ENCODE data around the gene GCC2. TPM values are rescaled to one million over a fixed set of nuclear protein-coding genes. Genes with fewer than 3 reads are reported as not detected.

GCC2 gene
- total and polyA plus RNA-seq, 7 experiments from 2014 or later = 45.3 to 229 (median 111) TPM

- Mint-ChIP-seq H3K4me3 (no peak overlapping the region), H3K27me3 (peaks cover 0 to 6% (median 0%) of the 10 kb centered on the region in 5 donors), H3K27ac (no peak overlapping the region), H3K36me3 (peaks cover 0 to 3% (median 0%) of the 10 kb centered on the region in 5 donors), H3K4me1 (peaks cover 0 to 7% (median 0%) of the 10 kb centered on the region in 7 donors), H3K9me3 (peaks cover 0 to 8% (median 0%) of the 10 kb centered on the region in 11 donors)
- no peak for DNase-seq
- Histone ChIP-seq H3K4me3 (ENCODE audit: low read length) (no peak overlapping the region), H3K36me3 (ENCODE audit: control insufficient read depth in 2 of 3, insufficient read depth in 3 of 3, low read length in 3 of 3) (no peaks in the 10 kb centered on the region), H3K9me3 (ENCODE audit: control insufficient read depth in 2 of 3, low read length in 3 of 3) (no peaks in the 10 kb centered on the region), H3K27me3 (ENCODE audit: control insufficient read depth in 2 of 2, insufficient read depth in 2 of 2, low read length in 2 of 2) (no peaks in the 10 kb centered on the region), H3K4me1 (ENCODE audit: control insufficient read depth in 2 of 2, insufficient read depth in 2 of 2, low read length in 2 of 2) (no peaks in the 10 kb centered on the region), H3K27ac (ENCODE audit: low read depth, low read length) (no peak overlapping the region)
- ATAC-seq = no peak
- POLR2A ChIA-PET = interaction anchor here (0.6 kb wide), 1 partner anchor 17 kb away, joined by 3 read pairs; no protein-coding TSS in a partner anchor
- intact Hi-C loops (cut with micrococcal nuclease) = no loop called here
- CTCF ChIA-PET = no interaction called here
Measured at GRCh38 chr2:108441712-108442111, 7.3 kb upstream of the GCC2 start.

DNA sequence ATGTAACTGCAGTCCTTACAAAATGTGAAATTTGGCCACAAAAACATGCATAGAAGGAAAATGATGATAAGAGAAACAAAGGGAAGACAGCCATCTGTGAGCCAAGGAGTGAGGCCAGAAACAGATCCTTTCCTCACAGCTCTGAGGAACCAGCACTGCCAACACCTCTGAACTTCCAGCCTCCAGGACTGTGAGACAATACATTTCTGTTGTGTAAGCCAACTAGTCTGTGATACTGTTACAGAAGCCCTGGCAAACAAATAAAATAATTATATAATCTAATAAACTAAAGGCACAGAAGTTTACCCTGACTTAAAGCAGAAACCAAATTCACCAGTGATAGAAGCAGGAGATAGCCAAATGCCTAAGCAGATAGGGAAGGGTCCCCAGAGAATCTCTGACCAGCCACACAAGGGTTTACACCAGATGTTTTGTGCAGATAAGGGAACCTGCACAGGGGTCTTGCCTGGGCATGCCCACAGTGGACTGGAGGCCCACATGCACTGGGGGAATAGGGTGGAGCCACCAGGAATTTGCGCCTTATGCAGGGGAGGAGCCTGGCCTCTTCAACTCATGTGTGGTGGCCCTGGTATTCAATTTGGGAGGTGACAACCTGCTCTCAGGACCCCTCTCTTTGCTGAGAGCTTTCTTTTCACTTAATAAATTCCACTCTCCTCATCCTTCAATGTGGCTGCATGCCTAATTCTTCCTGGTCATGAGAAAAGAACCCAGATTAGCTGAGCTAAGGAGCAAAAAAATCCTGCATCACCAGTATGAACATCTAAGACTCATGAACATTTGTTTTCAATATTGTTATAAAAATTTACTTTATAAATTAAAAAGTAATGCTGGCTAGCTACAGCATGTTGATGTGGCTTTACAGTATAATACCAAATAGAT is 3.8 kb upstream of the GCC2 start:
- no peak overlapping the region for H3K27ac ChIP-seq (ENCODE audit: low read depth, low read length)
- CTCF ChIA-PET = no interaction called here
- POLR2A ChIA-PET = no interaction called here

GRCh38 chr2:108446703-108447102 is 2.3 kb upstream of the GCC2 start:
- Mint-ChIP-seq H3K4me1 (peaks cover 10 to 37% (median 29%) of the 10 kb centered on the region in 7 donors), H3K9me3 (peaks cover 0 to 6% (median 0%) of the 10 kb centered on the region in 11 donors), H3K27ac (peak overlapping the region in 1 of 9 donors; percentile 19), H3K4me3 (no peak overlapping the region), H3K36me3 (peaks cover 0 to 13% (median 6%) of the 10 kb centered on the region in 5 donors), H3K27me3 (no peaks in the 10 kb centered on the region)
- DNase-seq (no peak), ATAC-seq (no peak)
- H3K36me3 ChIP-seq (ENCODE audit: control insufficient read depth in 2 of 3, insufficient read depth in 3 of 3, low read length in 3 of 3) = peaks cover 0 to 14% (median 7%) of the 10 kb centered on the region in 3 experiments
- peaks cover 15 to 22% of the 10 kb centered on the region in 2 donors for H3K4me1 ChIP-seq (ENCODE audit: control insufficient read depth in 2 of 2, insufficient read depth in 2 of 2, low read length in 2 of 2)
- ChIA-PET POLR2A (no interaction called here), CTCF (no interaction called here)
- no peaks in the 10 kb centered on the region for H3K27me3 ChIP-seq (ENCODE audit: control insufficient read depth in 2 of 2, insufficient read depth in 2 of 2, low read length in 2 of 2)
- intact Hi-C loops (cut with micrococcal nuclease) = loop anchor here (5.0 kb wide), 3 partner anchors 36 to 341 kb away; partner anchors contain the start of gene CCDC138 (in 1 of the 2)
- H3K27ac ChIP-seq (ENCODE audit: low read depth, low read length) = no peak overlapping the region
- no peaks in the 10 kb centered on the region for H3K9me3 ChIP-seq (ENCODE audit: control insufficient read depth in 2 of 3, low read length in 3 of 3)
- no peak overlapping the region for H3K4me3 ChIP-seq (ENCODE audit: low read length)

More for the DNA sequence above, 3.8 kb upstream of the GCC2 start:
- Mint-ChIP-seq H3K9me3 (peaks cover 0 to 6% (median 0%) of the 10 kb centered on the region in 11 donors), H3K4me1 (peaks cover 9 to 22% (median 19%) of the 10 kb centered on the region in 7 donors), H3K27ac (peak overlapping the region in 1 of 9 donors; percentile 31), H3K36me3 (peaks cover 0 to 6% (median 0%) of the 10 kb centered on the region in 5 donors), H3K27me3 (peaks cover 0 to 6% (median 0%) of the 10 kb centered on the region in 5 donors), H3K4me3 (no peak overlapping the region)
- intact Hi-C loops (cut with micrococcal nuclease) = loop anchor here (5.0 kb wide), 3 partner anchors 37 to 342 kb away; partner anchors contain the start of gene CCDC138 (in 1 of the 2)
- no peak overlapping the region for H3K4me3 ChIP-seq (ENCODE audit: low read length)
- no peaks in the 10 kb centered on the region for H3K9me3 ChIP-seq (ENCODE audit: control insufficient read depth in 2 of 3, low read length in 3 of 3)
- DNase-seq (no peak), ATAC-seq (no peak)
- peaks cover 0 to 5% (median 0%) of the 10 kb centered on the region in 3 experiments for H3K36me3 ChIP-seq (ENCODE audit: control insufficient read depth in 2 of 3, insufficient read depth in 3 of 3, low read length in 3 of 3)
- no peaks in the 10 kb centered on the region for H3K27me3 ChIP-seq (ENCODE audit: control insufficient read depth in 2 of 2, insufficient read depth in 2 of 2, low read length in 2 of 2)
- peaks cover 9 to 11% of the 10 kb centered on the region in 2 donors for H3K4me1 ChIP-seq (ENCODE audit: control insufficient read depth in 2 of 2, insufficient read depth in 2 of 2, low read length in 2 of 2)

GRCh38 chr2:108447947-108448677 is 894 bp upstream of the GCC2 start:
- Histone ChIP-seq H3K27me3 (ENCODE audit: control insufficient read depth in 2 of 2, insufficient read depth in 2 of 2, low read length in 2 of 2) (no peaks in the 10 kb centered on the region), H3K4me3 (ENCODE audit: low read length) (peak overlapping the region; percentile 99), H3K27ac (ENCODE audit: low read depth, low read length) (peak overlapping the region; percentile 97), H3K36me3 (ENCODE audit: control insufficient read depth in 2 of 3, insufficient read depth in 3 of 3, low read length in 3 of 3) (peaks cover 9 to 26% (median 15%) of the 10 kb centered on the region in 3 experiments), H3K9me3 (ENCODE audit: control insufficient read depth in 2 of 3, low read length in 3 of 3) (no peaks in the 10 kb centered on the region), H3K4me1 (ENCODE audit: control insufficient read depth in 2 of 2, insufficient read depth in 2 of 2, low read length in 2 of 2) (peaks cover 15 to 23% of the 10 kb centered on the region in 2 donors)
- ChIA-PET CTCF (no interaction called here), POLR2A (interaction anchor here (0.6 to 2.5 kb wide), 8 partner anchors 8 to 271 kb away, joined by 3 to 8 read pairs (median 5); partner anchors contain the start of gene RANBP2)
- H3K9me3 Mint-ChIP-seq = peaks cover 0 to 6% (median 0%) of the 10 kb centered on the region in 11 donors
- ATAC-seq = no peak
- peak overlapping the region; percentile 97 to 100 (median 98) for H3K27ac Mint-ChIP-seq
- peak in 3 of 9 donors; percentile 2 to 13 (median 11) for DNase-seq
- intact Hi-C loops (cut with micrococcal nuclease) = loop anchor here (2.0 to 5.0 kb wide), 6 partner anchors 17 to 1167 kb away; partner anchors contain the start of genes CCDC138 (in 2 of the 2) and SOWAHC (in 1 of the 2)
- no peaks in the 10 kb centered on the region for H3K27me3 Mint-ChIP-seq
- H3K4me3 Mint-ChIP-seq = peak overlapping the region; percentile 93 to 100 (median 97)
- peaks cover 16 to 51% (median 40%) of the 10 kb centered on the region in 7 donors for H3K4me1 Mint-ChIP-seq
- H3K36me3 Mint-ChIP-seq = peaks cover 3 to 22% (median 12%) of the 10 kb centered on the region in 5 donors

- DNase-seq (peak in 7 of 9 donors; percentile 45 to 61 (median 53)), ATAC-seq (peak; percentile 47)
- no peaks in the 10 kb centered on the region for H3K27me3 Mint-ChIP-seq
- H3K27ac Mint-ChIP-seq = peak overlapping the region; percentile 97 to 100 (median 98)
- ChIA-PET CTCF (no interaction called here), POLR2A (interaction anchor here (0.6 to 2.5 kb wide), 9 partner anchors 9 to 269 kb away, joined by 3 to 8 read pairs (median 4); partner anchors contain the start of gene RANBP2)
- peaks cover 0 to 3% (median 0%) of the 10 kb centered on the region in 11 donors for H3K9me3 Mint-ChIP-seq
- intact Hi-C loops (cut with micrococcal nuclease) = loop anchor here (1.0 to 5.0 kb wide), 8 partner anchors 15 to 1165 kb away; partner anchors contain the start of genes CCDC138 (in 2 of the 2), LIMS1 (in 2 of the 2), RANBP2 (in 2 of the 2) and SOWAHC (in 1 of the 2)
- Histone ChIP-seq H3K27me3 (ENCODE audit: control insufficient read depth in 2 of 2, insufficient read depth in 2 of 2, low read length in 2 of 2) (no peaks in the 10 kb centered on the region), H3K4me1 (ENCODE audit: control insufficient read depth in 2 of 2, insufficient read depth in 2 of 2, low read length in 2 of 2) (peaks cover 15 to 23% of the 10 kb centered on the region in 2 donors), H3K36me3 (ENCODE audit: control insufficient read depth in 2 of 3, insufficient read depth in 3 of 3, low read length in 3 of 3) (peaks cover 10 to 38% (median 24%) of the 10 kb centered on the region in 3 experiments), H3K9me3 (ENCODE audit: control insufficient read depth in 2 of 3, low read length in 3 of 3) (no peaks in the 10 kb centered on the region), H3K4me3 (ENCODE audit: low read length) (peak overlapping the region; percentile 99), H3K27ac (ENCODE audit: low read depth, low read length) (peak overlapping the region; percentile 97)
- peaks cover 18 to 59% (median 52%) of the 10 kb centered on the region in 7 donors for H3K4me1 Mint-ChIP-seq
- H3K4me3 Mint-ChIP-seq = peak overlapping the region; percentile 93 to 100 (median 97)
- peaks cover 4 to 36% (median 19%) of the 10 kb centered on the region in 5 donors for H3K36me3 Mint-ChIP-seq
Measured at GRCh38 chr2:108449410-108450130, 564 bp downstream of the GCC2 start.

Measured in naive thymus-derived CD4-positive, alpha-beta T cell (primary cell).